ENCODE results near the gene CTRB2.

CTRB2 gene

DNA sequence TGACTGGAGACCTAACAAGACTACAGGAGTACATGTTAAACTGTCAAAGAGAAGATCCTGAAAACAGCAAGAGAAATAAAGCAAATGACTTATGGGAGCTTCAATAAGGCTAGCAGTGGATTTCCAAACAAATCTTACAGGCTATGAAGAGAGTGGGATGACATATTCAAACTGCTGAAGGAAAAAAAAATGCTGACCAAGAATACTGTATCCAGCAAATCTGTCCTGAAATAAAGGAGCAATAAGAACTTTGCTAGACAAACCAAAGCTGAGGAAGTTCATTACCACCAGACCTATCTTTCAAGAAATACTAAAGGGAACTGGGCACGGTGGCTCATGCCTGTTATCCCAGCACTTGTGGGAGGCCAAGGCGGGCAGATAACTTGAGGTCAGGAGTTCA lies 30.0 kb downstream of the CTRB2 start:
- DNase-seq (ENCODE audit: low read depth in 1 of 2, low spot score in 1 of 2) = no peak

DNA sequence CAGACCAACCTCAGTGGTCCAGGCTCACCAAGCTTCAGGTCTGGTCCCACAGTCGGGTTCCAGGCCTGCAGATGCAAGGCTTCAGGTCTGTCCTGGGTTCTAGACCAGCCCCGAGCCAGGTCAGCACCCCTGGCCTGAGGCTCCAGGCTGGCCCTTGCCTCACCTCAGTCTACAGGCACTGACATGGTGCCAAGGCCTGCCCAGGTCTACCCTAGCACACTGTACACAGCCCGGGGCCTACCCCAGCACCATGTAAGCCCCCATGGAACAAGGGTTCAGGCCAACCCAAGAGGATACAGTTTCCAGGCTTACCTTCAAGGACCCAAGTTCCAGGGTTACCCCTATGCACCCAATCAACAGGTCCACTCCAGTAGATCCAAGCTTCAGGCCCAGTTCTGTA lies 31.9 kb downstream of the CTRB2 start:
- no peak for DNase-seq (ENCODE audit: low read depth in 1 of 2, low spot score in 1 of 2)

DNA sequence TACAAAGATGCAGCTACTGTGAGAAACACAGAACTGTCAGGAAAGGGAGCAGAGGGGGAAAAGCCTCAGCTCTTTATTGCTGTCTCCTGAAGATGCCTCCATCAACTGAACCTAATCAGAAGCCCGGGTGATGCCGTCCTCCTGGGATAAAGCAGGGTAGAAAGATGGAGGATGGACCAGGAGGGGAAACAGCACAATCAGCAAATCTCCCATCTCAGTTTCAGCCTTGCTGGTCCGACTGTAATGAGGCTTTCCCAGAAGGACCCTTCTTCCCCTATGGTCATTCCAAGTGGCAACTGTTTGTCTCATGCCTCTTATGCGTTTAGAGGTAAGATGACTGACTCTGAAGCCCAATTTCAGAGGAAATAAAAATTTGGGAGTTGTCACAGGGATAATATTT lies 34.4 kb downstream of the CTRB2 start:
- DNase-seq (ENCODE audit: low read depth in 1 of 2, low spot score in 1 of 2) = no peak

DNA sequence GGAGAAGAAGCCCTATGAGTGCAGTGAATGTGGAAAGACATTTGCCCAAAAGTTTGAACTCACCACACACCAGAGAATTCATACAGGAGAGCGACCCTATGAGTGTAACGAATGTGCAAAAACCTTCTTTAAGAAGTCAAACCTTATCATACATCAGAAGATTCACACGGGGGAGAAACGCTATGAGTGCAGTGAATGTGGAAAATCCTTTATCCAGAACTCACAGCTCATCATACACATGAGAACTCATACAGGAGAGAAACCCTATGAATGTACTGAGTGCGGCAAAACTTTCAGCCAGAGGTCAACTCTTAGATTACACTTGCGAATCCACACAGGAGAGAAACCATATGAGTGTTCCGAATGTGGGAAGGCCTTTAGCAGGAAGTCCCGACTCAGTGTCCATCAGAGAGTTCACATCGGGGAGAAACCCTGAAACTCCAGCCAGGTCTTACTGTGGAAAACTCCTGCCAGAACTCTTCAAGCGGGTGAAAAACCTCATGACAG lies 37.0 kb downstream of the CTRB2 start:
- DNase-seq (ENCODE audit: low read depth in 1 of 2, low spot score in 1 of 2) = no peak

DNA sequence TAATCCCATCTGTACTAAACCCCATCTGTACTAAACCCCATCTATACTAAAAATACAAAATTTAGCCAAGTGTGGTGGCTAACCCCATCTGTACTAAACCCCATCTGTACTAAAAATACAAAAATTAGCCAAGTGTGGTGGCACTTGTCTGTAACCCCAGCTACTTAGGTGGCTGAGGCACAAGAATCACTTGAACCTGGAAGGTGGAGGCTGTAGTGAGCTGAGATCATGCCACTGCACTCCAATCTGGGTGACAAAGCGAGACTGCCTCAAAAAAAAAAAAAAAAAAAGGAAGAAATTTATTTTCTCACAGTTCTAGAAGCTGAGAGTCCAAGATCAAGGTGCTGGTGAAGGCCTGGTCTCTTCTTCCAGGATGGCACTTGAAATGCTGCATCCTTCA lies 46.6 kb downstream of the CTRB2 start:
- DNase-seq (ENCODE audit: low read depth in 1 of 2, low spot score in 1 of 2) = no peak

Measured in stimulated activated CD4-positive, alpha-beta T cell treated with anti-CD3 and anti-CD28 coated beads, Interleukin-15, amount 100 ng/mL, for 1 hour (primary cell).